HepG2 (cell line): ENCODE data around the gene CAMTA1. TPM values are rescaled to one million over a fixed set of nuclear protein-coding genes. Genes with fewer than 3 reads are reported as not detected.

Experiments used
- PITX1 ChIP-seq: sonication (generic); formaldehyde crosslinking; IDR thresholded peaks from 2 replicates; pipeline ENCODE4 v1.5.1; 2020; ENCODE audit warnings: mild to moderate bottlenecking, missing genetic modification reagents
- RFXAP ChIP-seq: sonication (generic); formaldehyde crosslinking; IDR thresholded peaks from 2 replicates; pipeline ENCODE4 v1.4.0; 2020; ENCODE audit warnings: missing genetic modification reagents, borderline replicate concordance
- SUZ12 ChIP-seq: fragments of 150-350 bp; IDR thresholded peaks from 2 replicates; pipeline ENCODE4 v1.6.1; 2014; ENCODE audit warnings: low read depth, low read length
- ZNF12 ChIP-seq: sonication (generic); formaldehyde crosslinking; IDR thresholded peaks from 2 replicates; pipeline ENCODE4 v1.5.0; 2020; ENCODE audit warnings: missing genetic modification reagents
- polyA plus RNA-seq, 8 experiments: library from polyadenylated mRNA; depleted of rRNA in 3 of 8; stranded (reverse) in 7 of 8; unstranded in 1 of 8; fragments of >200 nt; fragmentation: Illumina TruSeq in 4 of 8; extraction: Trizol in 4 of 8; gene quantifications; 2 replicates each; pipeline versions ENCODE4 v1.2.1 to v1.2.3, GENCODE V29; 2011 to 2016; ENCODE audit warnings: low read depth in 4 of 8, missing spikeins in 1 of 8, mixed read lengths in 1 of 8; ENCODE audit not compliant: insufficient read depth in 1 of 8
- total RNA-seq, 5 experiments: library from RNA; depleted of rRNA; stranded (reverse); fragments of >200 nt; fragmentation: Illumina TruSeq; extraction: Trizol; gene quantifications; 2 replicates each; pipeline ENCODE4 v1.2.3, GENCODE V29; 2016; ENCODE audit warnings: low read depth in 1 of 5
- TF ChIP-seq, protein P1 (sequence below): sonication (generic); formaldehyde crosslinking; IDR thresholded peaks from 2 replicates; pipeline ENCODE4 v1.4.0; 2020; ENCODE audit warnings: missing genetic modification reagents, borderline replicate concordance
- TF ChIP-seq, protein P2 (sequence below), 2 experiments: sonication (generic) in 1 of 2; formaldehyde crosslinking in 1 of 2; IDR thresholded peaks; 2 replicates each; pipeline versions ENCODE4 v1.4.0 to v1.6.1; 2016 to 2020; ENCODE audit warnings: borderline replicate concordance in 1 of 2, low read depth in 1 of 2, mild to moderate bottlenecking in 1 of 2, missing genetic modification reagents in 1 of 2

The CAMTA1 gene
- total and polyA plus RNA-seq, 2 of the 13 experiments (the other 11 are each of a cell fraction or from before 2014, with no cell fraction given) = 25.0 to 36.4 TPM

DNA sequence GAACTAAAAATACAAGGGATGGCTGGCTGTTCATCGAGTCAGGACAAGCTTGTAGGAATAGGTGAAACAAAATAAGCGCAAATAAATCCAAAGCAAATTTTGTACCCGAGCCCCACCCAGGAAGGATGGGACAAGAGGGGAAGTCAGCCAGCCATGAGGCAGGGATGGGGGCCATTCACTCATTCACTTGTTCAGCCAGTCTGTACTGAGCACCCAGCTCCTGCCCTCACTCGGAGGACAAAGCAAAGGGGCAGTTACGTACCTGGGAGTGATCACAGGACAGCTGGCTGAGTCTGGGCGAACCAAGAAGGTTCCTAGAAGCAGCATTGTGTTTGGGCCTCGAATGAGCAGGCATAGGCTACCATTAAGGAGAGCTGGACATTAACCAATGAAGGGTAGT lies 891.9 kb downstream of the CAMTA1 start (continued):
- TF ChIP-seq, protein P1, sequence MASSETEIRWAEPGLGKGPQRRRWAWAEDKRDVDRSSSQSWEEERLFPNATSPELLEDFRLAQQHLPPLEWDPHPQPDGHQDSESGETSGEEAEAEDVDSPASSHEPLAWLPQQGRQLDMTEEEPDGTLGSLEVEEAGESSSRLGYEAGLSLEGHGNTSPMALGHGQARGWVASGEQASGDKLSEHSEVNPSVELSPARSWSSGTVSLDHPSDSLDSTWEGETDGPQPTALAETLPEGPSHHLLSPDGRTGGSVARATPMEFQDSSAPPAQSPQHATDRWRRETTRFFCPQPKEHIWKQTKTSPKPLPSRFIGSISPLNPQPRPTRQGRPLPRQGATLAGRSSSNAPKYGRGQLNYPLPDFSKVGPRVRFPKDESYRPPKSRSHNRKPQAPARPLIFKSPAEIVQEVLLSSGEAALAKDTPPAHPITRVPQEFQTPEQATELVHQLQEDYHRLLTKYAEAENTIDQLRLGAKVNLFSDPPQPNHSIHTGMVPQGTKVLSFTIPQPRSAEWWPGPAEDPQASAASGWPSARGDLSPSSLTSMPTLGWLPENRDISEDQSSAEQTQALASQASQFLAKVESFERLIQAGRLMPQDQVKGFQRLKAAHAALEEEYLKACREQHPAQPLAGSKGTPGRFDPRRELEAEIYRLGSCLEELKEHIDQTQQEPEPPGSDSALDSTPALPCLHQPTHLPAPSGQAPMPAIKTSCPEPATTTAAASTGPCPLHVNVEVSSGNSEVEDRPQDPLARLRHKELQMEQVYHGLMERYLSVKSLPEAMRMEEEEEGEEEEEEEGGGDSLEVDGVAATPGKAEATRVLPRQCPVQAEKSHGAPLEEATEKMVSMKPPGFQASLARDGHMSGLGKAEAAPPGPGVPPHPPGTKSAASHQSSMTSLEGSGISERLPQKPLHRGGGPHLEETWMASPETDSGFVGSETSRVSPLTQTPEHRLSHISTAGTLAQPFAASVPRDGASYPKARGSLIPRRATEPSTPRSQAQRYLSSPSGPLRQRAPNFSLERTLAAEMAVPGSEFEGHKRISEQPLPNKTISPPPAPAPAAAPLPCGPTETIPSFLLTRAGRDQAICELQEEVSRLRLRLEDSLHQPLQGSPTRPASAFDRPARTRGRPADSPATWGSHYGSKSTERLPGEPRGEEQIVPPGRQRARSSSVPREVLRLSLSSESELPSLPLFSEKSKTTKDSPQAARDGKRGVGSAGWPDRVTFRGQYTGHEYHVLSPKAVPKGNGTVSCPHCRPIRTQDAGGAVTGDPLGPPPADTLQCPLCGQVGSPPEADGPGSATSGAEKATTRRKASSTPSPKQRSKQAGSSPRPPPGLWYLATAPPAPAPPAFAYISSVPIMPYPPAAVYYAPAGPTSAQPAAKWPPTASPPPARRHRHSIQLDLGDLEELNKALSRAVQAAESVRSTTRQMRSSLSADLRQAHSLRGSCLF (CRISPR knock-in tag) = no peak
- TF ChIP-seq ZNF12 (no peak), PITX1 (CRISPR knock-in tag) (no peak), SUZ12 (no peak), RFXAP (CRISPR knock-in tag) (no peak)
- TF ChIP-seq, protein P2, sequence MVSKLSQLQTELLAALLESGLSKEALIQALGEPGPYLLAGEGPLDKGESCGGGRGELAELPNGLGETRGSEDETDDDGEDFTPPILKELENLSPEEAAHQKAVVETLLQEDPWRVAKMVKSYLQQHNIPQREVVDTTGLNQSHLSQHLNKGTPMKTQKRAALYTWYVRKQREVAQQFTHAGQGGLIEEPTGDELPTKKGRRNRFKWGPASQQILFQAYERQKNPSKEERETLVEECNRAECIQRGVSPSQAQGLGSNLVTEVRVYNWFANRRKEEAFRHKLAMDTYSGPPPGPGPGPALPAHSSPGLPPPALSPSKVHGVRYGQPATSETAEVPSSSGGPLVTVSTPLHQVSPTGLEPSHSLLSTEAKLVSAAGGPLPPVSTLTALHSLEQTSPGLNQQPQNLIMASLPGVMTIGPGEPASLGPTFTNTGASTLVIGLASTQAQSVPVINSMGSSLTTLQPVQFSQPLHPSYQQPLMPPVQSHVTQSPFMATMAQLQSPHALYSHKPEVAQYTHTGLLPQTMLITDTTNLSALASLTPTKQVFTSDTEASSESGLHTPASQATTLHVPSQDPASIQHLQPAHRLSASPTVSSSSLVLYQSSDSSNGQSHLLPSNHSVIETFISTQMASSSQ (IDR thresholded peaks at IDR 0.05; ENCODE audit: low read depth) = no peak
- TF ChIP-seq, protein P2 (CRISPR knock-in tag; IDR thresholded peaks at IDR 0.05; ENCODE audit: borderline replicate concordance) = no peak
- TF ChIP-seq, all 625 proteins: peak for 0
